ENCODE results near the gene EPN2.

Gene EPN2

DNA sequence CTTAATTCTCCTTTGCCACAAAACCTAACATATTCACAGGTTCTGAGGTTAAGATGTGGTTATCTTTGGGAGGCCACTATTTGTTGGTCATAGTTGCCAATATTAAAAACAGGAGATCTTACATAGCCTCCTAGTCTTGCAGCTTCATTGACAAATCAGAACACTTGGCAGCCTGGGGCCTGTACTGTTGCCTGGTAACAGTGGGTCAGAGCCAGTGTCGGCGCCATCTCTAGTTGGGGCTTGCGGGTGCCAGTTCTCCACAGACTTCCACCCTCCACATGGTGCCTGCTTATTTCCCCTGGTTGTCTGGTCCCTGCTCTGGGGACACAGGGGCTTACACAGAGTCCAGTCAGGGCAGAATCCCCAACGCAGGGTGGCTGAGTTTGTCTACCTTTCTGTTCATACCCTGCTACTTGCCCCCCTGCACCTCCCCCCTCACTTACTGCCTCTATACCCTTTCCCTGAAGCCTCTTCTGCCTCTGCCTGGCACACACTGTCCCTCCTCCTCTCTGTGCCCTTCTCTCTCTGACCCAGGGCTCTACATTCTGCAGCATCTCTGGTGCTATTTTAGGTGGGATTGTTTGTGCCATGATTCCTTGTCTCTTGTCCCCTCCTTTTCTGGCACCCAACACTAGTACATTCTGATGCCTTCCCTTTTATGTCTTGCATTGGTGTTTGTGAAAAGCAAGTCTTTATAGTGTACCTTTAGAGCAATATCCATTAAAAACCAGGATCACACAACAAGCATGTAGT, 13.4 kb downstream of the EPN2 start:
- no peaks in the 10 kb centered on the region for H3K36me3 ChIP-seq (ENCODE audit: insufficient read depth)
- no peak overlapping the region for H2AFZ ChIP-seq (ENCODE audit: low read depth)
- H3K4me3 ChIP-seq (IDR thresholded peaks at IDR 0.05; ENCODE audit: insufficient read depth, low read depth, low read length) = no peak overlapping the region
- TF ChIP-seq, protein P1, sequence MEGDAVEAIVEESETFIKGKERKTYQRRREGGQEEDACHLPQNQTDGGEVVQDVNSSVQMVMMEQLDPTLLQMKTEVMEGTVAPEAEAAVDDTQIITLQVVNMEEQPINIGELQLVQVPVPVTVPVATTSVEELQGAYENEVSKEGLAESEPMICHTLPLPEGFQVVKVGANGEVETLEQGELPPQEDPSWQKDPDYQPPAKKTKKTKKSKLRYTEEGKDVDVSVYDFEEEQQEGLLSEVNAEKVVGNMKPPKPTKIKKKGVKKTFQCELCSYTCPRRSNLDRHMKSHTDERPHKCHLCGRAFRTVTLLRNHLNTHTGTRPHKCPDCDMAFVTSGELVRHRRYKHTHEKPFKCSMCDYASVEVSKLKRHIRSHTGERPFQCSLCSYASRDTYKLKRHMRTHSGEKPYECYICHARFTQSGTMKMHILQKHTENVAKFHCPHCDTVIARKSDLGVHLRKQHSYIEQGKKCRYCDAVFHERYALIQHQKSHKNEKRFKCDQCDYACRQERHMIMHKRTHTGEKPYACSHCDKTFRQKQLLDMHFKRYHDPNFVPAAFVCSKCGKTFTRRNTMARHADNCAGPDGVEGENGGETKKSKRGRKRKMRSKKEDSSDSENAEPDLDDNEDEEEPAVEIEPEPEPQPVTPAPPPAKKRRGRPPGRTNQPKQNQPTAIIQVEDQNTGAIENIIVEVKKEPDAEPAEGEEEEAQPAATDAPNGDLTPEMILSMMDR (conservative IDR thresholded peaks at IDR 0.05; ENCODE audit: low read depth, low read length) = no peak
- H3K4me2 ChIP-seq = no peak overlapping the region
- no peaks in the 10 kb centered on the region for H3K79me2 ChIP-seq (ENCODE audit: insufficient read depth, low read depth)
- no peak overlapping the region for H3K27ac ChIP-seq
- no peaks in the 10 kb centered on the region for H4K20me1 ChIP-seq (ENCODE audit: insufficient read depth)
- H3K9ac ChIP-seq = no peak overlapping the region
- H3K27me3 ChIP-seq (ENCODE audit: insufficient read depth, low read depth) = no peaks in the 10 kb centered on the region
- no peaks in the 10 kb centered on the region for H3K4me1 ChIP-seq (ENCODE audit: low read depth, poor library complexity, severe bottlenecking)

DNA sequence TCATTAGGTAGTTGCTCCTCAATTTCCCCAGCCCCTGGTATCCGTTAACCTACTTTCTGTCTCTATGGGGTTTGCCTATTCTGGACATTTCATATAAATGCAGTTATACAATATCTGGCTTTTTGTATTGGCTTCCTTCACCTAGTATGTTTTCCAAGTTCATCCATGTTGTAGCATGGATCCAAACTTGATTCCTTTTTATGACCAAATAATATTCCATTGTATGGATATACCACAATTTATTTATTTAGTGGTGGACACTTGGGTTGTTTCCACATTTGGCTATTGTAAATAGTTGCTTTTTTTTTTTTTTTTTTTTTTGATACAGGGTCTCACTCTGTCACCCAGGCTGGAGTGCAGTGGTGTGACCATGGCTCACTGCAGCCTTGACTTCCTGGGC, 15.9 kb downstream of the EPN2 start:
- H3K4me3 ChIP-seq (IDR thresholded peaks at IDR 0.05; ENCODE audit: insufficient read depth, low read depth, low read length) = no peak overlapping the region
- no peak overlapping the region for H3K27ac ChIP-seq
- no peaks in the 10 kb centered on the region for H3K79me2 ChIP-seq (ENCODE audit: insufficient read depth, low read depth)
- H3K4me2 ChIP-seq = no peak overlapping the region
- H2AFZ ChIP-seq (ENCODE audit: low read depth) = no peak overlapping the region
- H3K9ac ChIP-seq = no peak overlapping the region
- H3K27me3 ChIP-seq (ENCODE audit: insufficient read depth, low read depth) = no peaks in the 10 kb centered on the region
- H3K4me1 ChIP-seq (ENCODE audit: low read depth, poor library complexity, severe bottlenecking) = no peaks in the 10 kb centered on the region
- H4K20me1 ChIP-seq (ENCODE audit: insufficient read depth) = no peaks in the 10 kb centered on the region
- no peaks in the 10 kb centered on the region for H3K36me3 ChIP-seq (ENCODE audit: insufficient read depth)
- TF ChIP-seq, protein P1 (conservative IDR thresholded peaks at IDR 0.05; ENCODE audit: low read depth, low read length) = no peak

DNA sequence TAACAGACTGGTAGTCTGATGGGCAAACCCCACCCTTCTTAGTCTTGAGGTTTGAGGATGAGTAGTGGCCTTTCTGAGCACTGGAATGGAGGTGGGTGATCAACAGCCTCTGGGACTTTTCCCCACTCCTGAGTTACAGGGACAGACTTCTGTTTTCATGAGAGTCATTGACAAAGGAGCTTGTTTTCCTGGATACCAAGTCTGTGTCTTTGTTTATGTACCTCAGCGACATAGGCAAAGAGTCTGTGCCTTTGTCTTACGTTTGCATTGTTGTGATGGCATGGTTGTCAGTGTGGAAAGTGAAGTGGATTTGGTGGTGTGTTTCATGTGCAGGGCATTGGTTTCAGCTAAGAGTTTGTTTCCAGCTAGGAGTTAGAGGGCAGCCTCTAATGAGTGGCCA, 17.5 kb downstream of the EPN2 start:
- no peak overlapping the region for H3K27ac ChIP-seq

DNA sequence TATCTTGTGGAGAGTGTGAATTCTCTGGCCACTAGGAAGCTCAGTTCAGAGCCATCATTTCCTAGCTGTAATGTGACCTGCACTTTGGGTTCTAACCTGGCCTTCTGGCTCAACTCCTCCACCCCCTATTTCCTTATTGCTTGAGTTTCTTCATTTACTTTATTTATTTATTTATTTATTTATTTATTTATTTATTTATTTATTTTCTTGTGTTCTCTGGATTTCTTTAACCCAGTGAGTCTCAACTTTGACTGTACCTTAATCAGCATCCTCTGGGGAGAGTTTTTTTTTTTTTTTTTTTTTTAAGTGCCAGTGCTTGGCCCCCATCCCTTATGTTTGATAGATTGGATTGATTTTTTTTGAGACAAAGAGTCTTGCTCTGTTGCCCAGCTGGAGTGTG, 18.1 kb downstream of the EPN2 start:
- TF ChIP-seq, protein P1 (conservative IDR thresholded peaks at IDR 0.05; ENCODE audit: low read depth, low read length) = no peak
- Histone ChIP-seq H3K79me2 (ENCODE audit: insufficient read depth, low read depth) (no peaks in the 10 kb centered on the region), H3K9ac (no peak overlapping the region), H3K27me3 (ENCODE audit: insufficient read depth, low read depth) (no peaks in the 10 kb centered on the region), H4K20me1 (ENCODE audit: insufficient read depth) (no peaks in the 10 kb centered on the region), H2AFZ (ENCODE audit: low read depth) (no peak overlapping the region), H3K36me3 (ENCODE audit: insufficient read depth) (no peaks in the 10 kb centered on the region), H3K4me2 (no peak overlapping the region), H3K4me3 (IDR thresholded peaks at IDR 0.05; ENCODE audit: insufficient read depth, low read depth, low read length) (no peak overlapping the region), H3K27ac (no peak overlapping the region), H3K4me1 (ENCODE audit: low read depth, poor library complexity, severe bottlenecking) (no peaks in the 10 kb centered on the region)

More for the DNA sequence above, 17.5 kb downstream of the EPN2 start:
- H4K20me1 ChIP-seq (ENCODE audit: insufficient read depth) = no peaks in the 10 kb centered on the region
- H3K9ac ChIP-seq = no peak overlapping the region
- H3K79me2 ChIP-seq (ENCODE audit: insufficient read depth, low read depth) = no peaks in the 10 kb centered on the region
- no peak overlapping the region for H3K4me2 ChIP-seq
- no peaks in the 10 kb centered on the region for H3K27me3 ChIP-seq (ENCODE audit: insufficient read depth, low read depth)
- no peak overlapping the region for H3K4me3 ChIP-seq (IDR thresholded peaks at IDR 0.05; ENCODE audit: insufficient read depth, low read depth, low read length)
- TF ChIP-seq, protein P1 (conservative IDR thresholded peaks at IDR 0.05; ENCODE audit: low read depth, low read length) = no peak
- no peaks in the 10 kb centered on the region for H3K4me1 ChIP-seq (ENCODE audit: low read depth, poor library complexity, severe bottlenecking)
- no peaks in the 10 kb centered on the region for H3K36me3 ChIP-seq (ENCODE audit: insufficient read depth)
- H2AFZ ChIP-seq (ENCODE audit: low read depth) = no peak overlapping the region

Measured in KMS-11 (cell line).